Epidermal melanocyte (primary cell): ENCODE results near the gene IZUMO2.

Experiments used
- DNase-seq: peaks from one replicate; pipeline ENCODE4 v3.0.0; 2011; ENCODE audit warnings: low spot score; ENCODE audit not compliant: insufficient read length

Gene IZUMO2

DNA sequence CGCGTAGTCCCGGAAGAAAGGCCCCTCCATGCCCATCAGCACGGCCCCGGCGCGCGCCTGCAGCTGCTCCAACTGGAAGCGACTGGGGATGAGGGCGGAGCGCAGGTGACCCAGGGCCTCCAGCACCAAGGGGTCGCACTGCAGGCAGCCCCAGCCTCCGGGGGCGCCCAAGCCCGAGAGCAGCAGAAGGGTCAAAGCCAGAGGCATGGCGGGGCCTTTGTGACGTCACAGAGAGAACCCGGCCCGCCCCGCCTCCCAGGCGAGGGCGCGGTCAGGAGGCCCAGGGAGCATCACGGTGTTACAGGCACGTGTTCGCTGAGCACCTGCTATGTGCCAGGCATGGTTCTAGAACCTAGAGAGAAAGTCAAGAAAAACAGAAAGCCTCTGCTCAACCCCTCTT lies at the start of gene IZUMO2:
Gene IZUMO2, minus strand, starts transcription at position 294 of the 400 bp plus-strand sequence. Its CDS starts 87 bp downstream, at position 207.
- DNase-seq = no peak

DNA sequence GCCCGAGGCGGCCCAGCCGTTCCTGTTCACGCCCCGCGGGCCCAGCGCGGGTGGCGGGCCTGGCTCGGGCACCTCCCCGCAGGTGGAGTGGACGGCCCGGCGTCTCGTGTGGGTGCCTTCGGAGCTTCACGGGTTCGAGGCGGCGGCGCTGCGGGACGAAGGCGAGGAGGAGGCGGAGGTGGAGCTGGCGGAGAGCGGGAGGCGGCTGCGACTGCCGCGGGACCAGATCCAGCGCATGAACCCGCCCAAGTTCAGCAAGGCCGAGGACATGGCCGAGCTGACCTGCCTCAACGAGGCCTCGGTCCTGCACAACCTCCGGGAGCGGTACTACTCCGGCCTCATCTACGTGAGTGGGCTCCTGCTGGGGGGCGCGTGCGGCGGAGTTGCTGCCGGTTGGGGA lies 47.3 kb upstream of the IZUMO2 start:
- DNase-seq = no peak

DNA sequence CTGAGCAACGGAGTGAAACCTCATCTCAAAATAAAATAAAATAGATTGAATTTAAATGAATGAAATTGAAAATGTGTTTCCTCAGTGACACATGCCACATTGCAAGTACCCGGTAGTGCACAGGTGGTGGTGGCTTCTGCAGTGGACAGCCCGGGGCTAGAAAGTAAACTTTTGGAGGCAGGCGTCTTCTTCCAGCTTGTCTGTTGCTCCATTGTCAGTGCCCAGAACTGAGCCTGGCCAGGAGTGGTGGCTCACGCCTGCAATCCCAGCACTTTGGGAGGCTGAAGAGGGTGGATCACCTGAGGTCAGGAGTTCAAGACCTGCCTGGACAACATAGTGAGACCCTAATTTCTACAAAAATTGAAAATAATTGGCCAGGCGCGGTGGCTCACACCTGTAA lies 46.0 kb upstream of the IZUMO2 start:
- no peak for DNase-seq

DNA sequence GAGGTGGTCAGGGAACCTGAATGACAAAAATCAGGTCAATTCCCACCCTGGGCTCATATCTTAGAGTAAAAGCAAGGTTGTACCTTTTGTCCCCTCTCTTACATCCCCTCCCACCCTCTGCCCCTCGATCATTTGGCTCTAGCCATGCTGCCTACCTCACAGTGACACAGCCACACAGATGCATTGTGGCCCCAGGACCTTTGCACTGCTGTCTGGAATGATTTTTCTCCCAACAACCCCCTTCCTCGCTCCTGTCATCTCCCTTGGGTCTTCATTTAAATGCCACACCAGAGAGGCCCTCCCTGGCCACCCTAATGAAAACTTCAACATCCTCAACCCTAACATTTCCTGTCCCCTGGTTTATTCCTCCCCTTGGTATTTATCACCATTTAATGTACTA lies 44.6 kb upstream of the IZUMO2 start:
- DNase-seq = no peak

DNA sequence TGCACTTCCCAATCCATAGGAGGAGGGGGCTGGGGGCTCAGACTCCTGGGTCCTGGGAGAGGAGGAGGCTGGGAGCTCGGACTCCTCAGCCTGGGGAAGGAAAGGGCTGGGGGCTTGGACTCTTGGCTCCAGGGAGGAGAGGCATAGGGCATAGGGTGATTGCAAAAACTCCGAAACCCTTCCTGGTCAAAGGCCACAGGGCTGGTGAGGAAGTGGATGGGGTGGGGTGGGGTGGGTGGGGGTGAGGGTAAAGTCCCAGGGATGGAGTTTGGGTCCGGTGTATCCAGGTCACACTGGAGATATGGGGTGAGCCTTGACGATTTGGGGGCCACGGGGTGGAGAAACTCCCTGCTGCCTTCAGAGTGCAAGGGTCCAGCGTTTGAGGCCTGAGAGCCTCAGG lies 43.1 kb upstream of the IZUMO2 start:
- no peak for DNase-seq

DNA sequence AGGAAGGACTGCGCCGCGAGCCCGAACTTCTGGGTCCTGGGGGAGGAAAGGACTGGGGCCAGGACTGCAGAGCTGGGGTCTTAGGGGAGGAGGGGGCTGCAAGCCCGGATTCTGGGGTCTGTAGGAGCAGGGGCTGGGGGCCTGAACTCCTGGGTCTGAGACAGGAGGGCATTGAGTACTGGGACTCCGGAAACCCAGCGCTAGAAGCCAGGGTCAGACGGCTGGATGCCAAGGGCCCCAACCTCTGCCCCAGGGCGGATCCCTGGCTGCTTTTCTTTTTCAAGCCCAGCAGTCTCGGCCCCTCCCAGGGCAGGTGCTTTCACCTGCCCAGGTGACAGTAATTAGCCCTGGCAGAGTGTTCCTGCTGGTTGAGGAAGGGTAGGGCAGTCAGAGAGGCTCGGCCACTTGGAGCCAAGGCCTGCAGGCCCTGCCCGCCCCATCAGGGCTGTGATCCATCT lies 42.6 kb upstream of the IZUMO2 start:
- DNase-seq = no peak

DNA sequence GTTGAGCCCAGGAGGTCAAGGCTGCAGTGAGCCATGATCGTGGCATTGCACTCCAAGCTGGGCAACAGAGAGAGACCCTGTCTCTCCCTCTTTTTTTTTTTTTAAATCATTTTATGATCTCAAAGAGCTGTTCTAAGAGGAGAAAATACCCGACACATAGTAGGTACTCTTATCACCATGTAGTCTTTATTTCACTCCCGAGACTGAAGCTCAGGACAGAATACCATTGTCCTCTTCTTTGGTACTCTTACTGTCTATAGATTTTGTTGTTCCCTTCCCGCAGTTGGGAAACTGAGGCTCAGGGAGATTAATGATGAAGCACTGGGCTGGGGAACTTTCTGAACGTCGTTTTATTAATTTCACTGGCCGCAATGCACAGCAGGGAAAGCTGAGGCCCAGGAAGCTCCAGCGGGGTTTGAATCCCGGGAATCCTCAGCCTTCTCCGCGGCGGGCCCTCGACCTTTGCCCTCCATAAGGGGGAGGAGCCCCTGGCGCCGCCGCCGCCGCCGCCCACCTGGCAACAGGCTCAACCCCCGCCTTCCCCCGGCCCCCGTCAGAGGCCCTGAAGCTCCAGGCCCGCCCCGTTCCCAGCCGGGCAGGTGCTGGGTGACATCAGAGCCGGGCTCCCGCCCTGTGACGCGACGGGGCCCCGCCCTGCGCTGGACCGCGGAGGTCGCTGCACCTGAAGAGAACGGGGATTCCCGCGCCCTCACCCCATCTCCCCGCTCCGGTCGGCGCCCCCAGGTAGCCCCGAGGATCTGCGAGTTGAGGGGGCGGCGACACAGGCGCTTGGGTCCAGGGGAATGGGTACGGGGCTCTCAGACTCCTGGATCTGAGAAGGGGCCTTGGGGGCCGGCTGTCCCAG lies 42.0 kb upstream of the IZUMO2 start:
- no peak for DNase-seq

DNA sequence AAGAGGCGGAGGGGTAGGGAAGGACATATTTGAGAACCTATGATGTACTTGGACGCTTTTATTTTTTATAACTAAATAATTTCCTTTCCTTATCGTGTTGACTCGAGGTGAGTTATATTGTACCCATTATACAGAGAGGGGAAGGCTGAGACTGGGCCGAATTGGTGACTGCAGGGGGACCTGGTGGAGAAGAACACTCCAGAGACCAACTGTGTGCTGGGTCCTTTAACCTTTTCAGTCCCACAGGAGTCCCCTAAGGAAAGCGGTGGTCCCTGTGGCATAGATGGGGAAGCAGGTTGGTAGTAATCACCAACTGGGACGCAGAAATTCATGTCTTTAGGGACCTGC lies 41.0 kb upstream of the IZUMO2 start:
- DNase-seq = no peak

DNA sequence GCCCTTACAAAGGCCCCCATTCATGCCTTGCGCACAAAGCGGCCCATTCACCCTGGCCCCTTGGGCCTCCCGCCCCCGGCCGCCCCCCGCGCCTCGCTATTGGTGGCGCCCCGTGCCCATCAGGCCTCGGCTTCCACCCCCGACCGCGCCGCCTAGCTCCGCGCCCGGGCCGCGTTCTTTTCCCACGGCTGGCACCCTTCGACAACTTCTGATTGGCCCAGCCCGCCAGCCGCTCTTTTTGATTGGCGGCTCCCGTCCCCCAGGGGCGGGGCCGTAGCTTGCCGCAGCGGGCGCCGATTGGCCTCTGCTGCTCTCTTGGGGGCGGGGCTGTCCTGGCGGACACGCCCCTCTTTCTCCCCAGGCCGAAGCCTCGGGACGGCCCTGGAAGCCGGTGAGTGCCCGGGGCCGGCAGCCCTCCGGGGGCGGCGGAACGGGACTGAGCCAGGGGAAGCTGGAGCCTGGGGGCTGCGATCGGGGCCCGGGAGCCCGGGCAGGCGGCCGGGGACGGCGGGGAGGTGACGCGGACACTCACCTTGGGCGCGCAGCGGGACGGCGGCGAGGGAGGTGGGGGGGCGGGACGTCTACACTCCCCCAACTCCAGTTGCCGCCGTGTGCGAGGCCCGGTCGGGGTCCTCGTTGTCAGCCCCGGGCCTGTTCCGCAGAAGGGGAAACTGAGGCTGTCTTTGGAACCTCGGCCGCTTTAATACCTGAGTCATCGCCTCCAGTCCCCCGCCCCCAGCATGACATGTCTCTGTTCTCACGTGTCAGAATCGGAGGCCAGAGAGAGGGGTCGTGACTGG lies 40.4 kb upstream of the IZUMO2 start, which contains the start of gene MYH14:
Gene MYH14, plus strand, starts transcription at position 342 of the 800 bp plus-strand sequence. CDS start 6,744 bp downstream, outside the sequence.
- no peak for DNase-seq

DNA sequence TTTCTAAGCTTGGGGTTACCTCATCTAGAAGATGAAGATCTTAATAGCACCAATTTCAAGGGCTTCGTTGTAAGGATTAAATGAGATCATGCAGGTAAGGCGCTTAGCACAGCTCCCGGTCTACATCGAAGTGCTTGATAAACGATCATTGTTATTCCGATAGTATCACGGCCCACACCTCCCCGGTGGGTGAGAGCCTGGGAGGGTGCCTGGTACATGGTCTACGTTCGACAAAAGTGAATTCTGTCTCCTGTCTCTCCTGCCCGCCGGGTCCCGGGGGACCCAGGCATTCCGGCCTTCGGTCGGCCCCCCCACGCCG lies 39.8 kb upstream of the IZUMO2 start:
- DNase-seq = no peak

DNA sequence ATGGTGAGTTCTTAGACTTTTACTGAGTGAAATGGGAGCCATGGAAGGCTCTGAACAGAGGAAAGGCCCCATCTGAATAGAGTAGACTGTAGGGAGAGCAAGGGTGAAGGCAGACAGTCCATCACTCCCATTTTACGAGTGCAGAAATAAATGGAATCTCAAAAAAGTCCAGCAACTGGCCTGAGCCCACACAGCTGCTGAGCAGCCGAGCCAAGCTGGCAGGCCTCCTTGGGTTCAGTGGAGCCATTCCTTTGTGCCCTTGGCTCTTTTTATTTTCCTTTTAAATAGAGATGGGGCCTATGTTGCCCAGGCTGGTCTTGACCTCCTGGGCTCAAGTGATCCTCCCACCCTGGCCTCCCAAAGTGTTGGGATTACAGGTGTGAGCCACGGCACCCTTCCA lies 39.3 kb upstream of the IZUMO2 start:
- DNase-seq = no peak

DNA sequence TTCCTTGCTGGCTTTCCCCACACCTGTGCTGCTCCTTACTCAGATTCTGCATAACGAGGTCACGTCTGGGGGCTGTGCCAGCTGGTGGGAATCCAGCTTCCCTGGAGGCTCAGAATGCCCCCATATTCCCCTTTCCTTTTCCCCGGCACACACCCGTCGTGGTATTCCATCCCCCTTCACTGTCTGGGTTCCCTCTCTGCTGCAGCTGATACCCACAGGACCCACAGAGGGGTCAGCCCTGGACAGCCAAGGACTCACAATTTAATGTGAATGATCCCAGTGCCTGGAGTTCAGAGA lies 36.1 kb upstream of the IZUMO2 start:
- no peak for DNase-seq

DNA sequence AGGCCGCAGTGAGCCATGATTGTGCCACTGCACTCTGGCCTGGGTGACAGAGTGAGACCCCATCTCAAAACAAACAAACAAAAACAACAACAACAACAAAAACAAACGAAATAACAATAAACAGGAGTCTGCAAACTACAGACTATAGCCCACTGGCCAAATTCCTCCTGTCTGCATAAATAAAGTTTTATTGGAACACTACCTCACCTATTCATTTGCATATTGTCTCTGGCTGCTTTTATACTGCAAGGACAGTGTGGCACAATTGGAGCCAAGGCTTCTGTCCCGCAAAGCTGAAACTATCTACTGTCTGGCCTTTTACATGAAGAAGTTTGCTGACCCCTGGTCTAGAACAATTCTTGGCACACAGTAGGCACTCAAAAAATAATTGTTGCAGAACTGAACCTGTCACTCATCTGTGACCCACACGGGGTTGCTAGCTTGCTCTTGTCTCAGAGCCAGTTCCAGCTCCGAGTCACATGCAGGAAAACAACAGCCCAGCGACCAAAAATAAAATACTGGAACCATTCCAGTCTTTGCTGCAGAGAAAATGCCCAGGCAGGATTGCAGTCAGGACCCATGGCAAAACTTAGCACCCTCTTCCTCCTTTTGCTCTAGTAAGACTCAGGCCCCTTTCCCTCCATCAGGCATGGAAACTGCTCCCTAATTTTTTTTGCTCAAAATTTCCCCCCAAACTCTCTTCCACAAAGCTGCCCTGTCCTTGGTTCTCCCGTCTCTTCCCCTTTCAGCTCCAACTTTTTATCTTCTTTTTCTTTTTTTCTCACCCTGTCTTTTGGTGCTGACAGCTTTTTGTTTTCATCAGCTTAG lies 35.6 kb upstream of the IZUMO2 start:
- DNase-seq = no peak

DNA sequence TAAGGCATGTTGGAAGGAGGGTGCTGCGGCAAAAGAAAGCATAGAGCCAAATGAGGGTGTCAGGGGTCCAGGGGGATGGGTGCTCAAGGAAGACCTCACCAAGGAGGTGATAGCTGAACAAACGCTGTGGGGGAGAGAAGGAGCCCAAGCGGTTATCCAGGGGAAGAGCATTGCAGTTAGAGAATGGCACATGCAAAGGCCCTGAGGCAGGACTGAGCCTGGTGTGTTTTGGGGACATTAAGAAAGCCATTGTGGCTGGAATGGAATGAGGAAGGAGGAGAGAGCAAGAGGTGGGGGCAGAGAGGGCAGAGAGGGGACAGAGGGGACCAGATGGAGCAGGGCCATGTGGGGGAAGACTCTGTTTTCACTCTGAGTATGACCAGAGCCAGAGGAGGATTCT lies 34.3 kb upstream of the IZUMO2 start:
- no peak for DNase-seq

DNA sequence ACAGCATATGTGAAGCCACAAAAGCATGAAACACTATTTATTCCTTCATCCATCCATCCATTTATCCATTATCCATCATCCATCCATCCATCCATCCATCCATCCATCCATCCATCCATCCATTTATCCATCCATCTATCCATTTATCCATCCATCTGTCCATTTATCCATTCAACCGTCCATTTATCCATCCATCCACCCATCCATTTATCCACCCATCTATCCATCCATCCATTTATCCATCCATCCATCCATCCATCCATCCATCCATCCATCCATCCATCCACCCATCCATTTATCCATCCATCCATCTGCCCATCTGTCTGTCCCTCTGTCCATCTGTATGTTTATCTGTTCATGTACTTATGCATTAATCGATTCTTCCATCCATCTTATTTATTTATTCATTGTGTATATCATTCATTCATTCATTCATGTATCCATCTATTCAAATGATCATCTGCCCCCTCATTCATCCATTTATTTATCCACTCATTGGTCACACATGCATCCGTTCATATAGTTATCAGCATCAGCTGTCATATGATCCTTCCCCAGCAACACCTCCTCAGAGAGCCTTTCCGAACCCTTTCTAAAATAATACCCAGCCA lies 33.3 kb upstream of the IZUMO2 start:
- no peak for DNase-seq

DNA sequence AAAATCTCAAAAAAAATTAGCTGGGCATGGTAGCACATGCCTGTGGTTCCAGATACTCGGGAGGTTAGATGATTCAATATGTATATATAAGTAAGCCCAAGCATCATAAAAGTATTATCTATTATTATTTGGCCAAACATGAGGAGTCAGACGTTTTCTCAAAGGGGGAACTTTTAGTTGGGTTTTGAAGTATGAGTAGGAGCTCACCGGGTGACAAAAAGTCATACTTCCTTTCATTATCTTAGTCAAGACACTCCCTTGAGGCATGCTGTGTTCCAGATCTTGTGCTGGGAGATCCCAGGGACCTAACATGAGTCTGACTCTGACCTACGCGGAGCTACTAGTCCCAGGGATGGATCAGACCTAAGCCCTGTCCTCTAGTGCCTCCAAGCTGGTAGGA lies 32.1 kb upstream of the IZUMO2 start:
- DNase-seq = no peak

DNA sequence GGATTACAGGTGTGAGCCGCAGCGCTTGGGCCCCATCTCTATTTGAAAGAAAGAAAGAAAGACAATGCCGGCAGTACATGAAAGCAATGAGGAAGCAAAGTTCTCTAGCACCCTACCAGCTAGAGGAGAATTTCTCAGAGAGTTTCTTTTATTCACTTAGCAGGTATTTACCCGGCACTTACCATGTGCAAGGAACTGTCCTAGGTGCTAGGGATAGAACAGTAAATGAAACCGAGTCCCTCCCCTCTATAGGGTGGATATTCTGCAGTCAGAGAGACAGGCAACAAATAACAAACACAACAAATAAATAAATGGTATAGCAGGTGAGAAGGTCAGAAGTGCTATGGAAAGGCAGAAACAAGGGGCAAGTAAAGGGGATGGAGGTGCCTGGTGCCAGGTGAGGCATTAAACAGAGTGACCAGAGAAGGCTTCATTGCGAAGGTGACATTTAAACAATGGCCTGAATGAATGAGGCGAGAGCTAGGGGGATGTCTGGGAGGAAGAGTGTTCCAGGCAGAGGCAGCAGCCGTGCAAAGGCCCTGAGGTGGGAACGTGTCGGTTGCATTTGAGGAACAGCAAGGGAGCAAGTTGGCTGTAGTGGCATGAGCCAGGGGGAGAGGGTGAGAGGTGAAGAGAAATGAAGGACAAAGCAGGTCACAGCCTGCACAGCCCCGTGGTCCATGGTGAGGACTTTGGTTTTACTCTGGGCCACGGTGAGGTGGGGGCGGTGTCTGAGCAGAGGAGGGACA lies 29.6 kb upstream of the IZUMO2 start:
- DNase-seq = no peak

DNA sequence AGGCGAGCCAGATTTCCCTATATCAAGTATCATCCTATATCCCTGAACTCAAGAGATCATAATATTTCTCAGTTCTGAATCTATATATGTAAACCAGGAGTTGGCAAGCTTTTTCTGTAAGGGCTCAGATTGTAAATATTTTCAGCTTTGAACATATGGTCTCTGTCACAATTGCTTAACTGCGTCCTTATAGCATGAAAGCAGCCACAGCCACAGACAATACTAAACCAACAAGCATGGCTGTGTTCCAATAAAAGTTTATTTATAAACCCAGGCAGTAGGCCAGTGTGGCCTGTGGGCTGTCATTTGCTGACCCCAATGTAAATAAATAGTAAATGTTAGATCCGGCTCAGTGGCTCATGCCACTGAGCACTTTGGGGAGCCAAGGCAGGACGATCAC lies 28.1 kb upstream of the IZUMO2 start:
- DNase-seq = no peak

DNA sequence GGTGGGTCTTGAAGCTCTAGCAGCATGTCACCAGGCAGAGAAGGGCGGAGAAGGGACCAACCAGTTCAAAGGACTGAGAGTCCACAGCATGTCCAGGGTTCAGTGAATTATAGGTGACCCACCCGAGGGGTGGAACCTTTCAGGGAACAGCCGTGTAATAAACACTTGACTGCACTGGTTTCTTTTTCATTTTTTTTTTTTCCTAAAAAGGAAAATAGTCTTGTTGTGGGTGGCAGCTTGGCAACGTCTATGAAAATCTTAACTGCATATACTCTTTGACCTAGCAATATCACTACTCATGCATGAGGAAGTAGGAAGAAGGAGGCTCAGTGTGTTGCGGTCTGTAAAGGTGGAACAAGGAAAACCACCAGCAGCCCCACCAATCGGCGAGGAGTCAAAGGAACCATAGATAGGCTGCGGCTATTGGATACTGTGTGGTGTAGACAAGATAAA lies 27.4 kb upstream of the IZUMO2 start:
- DNase-seq = no peak

DNA sequence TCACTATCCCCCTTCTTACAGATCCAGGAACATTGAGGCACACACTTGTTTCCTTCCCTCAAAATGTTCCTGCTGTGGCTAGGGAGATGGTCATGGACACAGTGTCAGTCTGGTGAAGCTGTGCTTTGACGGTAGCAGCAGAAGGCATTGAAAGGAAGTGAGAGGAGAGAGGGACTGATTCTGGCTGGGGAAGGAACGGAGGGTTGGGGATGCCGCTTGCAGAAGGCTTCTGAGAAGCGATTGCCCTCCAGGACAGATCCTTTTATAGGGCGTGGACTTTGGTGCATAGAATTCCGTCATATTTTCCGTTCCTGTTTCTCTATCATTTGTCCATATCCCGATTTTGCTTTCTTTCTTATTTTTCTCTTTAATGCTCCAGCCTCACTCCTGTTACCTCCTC lies 26.2 kb upstream of the IZUMO2 start:
- DNase-seq = no peak

DNA sequence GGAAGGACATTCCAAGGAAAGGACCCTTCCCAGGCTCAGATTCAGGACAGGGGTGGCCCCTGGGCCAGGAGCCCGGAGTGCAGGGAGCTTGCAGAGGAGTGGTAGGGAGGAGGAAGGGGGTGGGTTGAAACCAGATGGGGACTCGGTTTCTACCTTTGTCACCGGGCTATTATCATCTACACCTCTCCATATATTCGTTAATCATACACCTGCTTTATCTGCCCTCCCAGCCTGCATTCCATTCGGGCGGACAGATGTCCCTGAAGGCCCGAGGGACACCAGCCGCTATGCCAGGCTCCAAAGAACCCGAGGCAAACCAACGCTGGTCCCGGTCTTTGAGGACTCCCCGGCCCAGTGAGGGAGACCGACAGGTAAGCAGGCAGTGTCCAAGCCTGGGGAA lies 24.9 kb upstream of the IZUMO2 start:
- DNase-seq = no peak
